NCI-H2196 (cell line): ENCODE results near the gene HNF1B.

ENCODE experiments used
- DNase-seq: peaks from one replicate; lab custom pipeline; 2025; ENCODE audit not compliant: unreplicated experiment; lab: John Stamatoyannopoulos, UW

HNF1B gene

GRCh38 chr17:37761961-37762360 is 17.1 kb upstream of the HNF1B start:
- DNase-seq: no peak

GRCh38 chr17:37761059-37761458 is 16.2 kb upstream of the HNF1B start:
- DNase-seq: no peak

GRCh38 chr17:37759014-37759637 is 14.3 kb upstream of the HNF1B start:
- no peak for DNase-seq

GRCh38 chr17:37756051-37756450 is 11.2 kb upstream of the HNF1B start:
- no peak for DNase-seq

GRCh38 chr17:37755455-37755854 is 10.6 kb upstream of the HNF1B start:
- no peak for DNase-seq

- DNase-seq: no peak
Measured at GRCh38 chr17:37754363-37754762, 9.5 kb upstream of the HNF1B start.

- no peak for DNase-seq
Measured at GRCh38 chr17:37752482-37752881, 7.6 kb upstream of the HNF1B start.

GRCh38 chr17:37750768-37751475 is 6.1 kb upstream of the HNF1B start:
- DNase-seq: no peak

GRCh38 chr17:37750292-37750691 is 5.4 kb upstream of the HNF1B start:
- no peak for DNase-seq

GRCh38 chr17:37747222-37747621 is 2.4 kb upstream of the HNF1B start:
- no peak for DNase-seq

- DNase-seq: no peak
Measured at GRCh38 chr17:37746617-37747016, 1.8 kb upstream of the HNF1B start.

GRCh38 chr17:37745801-37746426 is 1.1 kb upstream of the HNF1B start:
- DNase-seq: no peak

GRCh38 chr17:37744633-37744927 is 279 bp downstream of the HNF1B start:
- no peak for DNase-seq

GRCh38 chr17:37743875-37744632 is 805 bp downstream of the HNF1B start:
- DNase-seq: no peak

- DNase-seq: no peak
Measured at GRCh38 chr17:37743612-37743874, 1.3 kb downstream of the HNF1B start.

GRCh38 chr17:37742762-37743611 is 1.9 kb downstream of the HNF1B start:
- DNase-seq: no peak

- no peak for DNase-seq
Measured at GRCh38 chr17:37742116-37742761, 2.6 kb downstream of the HNF1B start.

- no peak for DNase-seq
Measured at GRCh38 chr17:37741341-37742115, 3.3 kb downstream of the HNF1B start.

GRCh38 chr17:37740915-37741314 is 3.9 kb downstream of the HNF1B start:
- no peak for DNase-seq

GRCh38 chr17:37737971-37738370 is 6.9 kb downstream of the HNF1B start:
- DNase-seq: no peak
